ENCODE measurements around the gene PRPS2. TPM values are rescaled to one million over a fixed set of nuclear protein-coding genes. Genes with fewer than 3 reads are reported as not detected.
A peak's percentile ranks its signal among the peaks of the same experiment; 100 is the strongest.

PRPS2 gene
- total RNA-seq (2021; ENCODE audit: unreplicated experiment) = 79.5 TPM
- 71.2 TPM in 2 replicates for polyA plus RNA-seq (2012)
- percentile 67 among the genes with signal in this experiment for Bru-seq, nascent RNA
- BruChase-seq, experiment 1, labeled RNA remaining after a 6-hour chase = percentile 85 among the genes with signal in this experiment
- percentile 67 among the genes with signal in this experiment for BruChase-seq, experiment 2, labeled RNA remaining after a 2-hour chase
- long read RNA-seq, transcript PRPS2-202 (7 exons, 2,511 nt) = major isoform, 68 of 109 reads
- long read RNA-seq, transcript PRPS2-203 (7 exons, 1,348 nt) = minor isoform, 5 of 109 reads
- long read RNA-seq, partial matches to known transcripts = 1 of 109 reads
- long read RNA-seq, other reads (novel, unspliced or antisense) = 35 of 109 reads

GRCh38 chrX:12791257-12792228 is at the start of gene PRPS2:
Gene PRPS2 (plus strand): TSS chrX:12791412. CDS start chrX:12791498, 86 bp downstream.
- Histone ChIP-seq H4K20me1 (ENCODE audit: insufficient read depth) (no peaks in the 10 kb centered on the region), H3K9ac (ENCODE audit: low read length) (peak within 1 kb of the TSS; percentile 77), H3K9me3 (ENCODE audit: control insufficient read depth in 1 of 2, insufficient read depth in 1 of 2, low read depth in 1 of 2, low read length in 2 of 2) (no peaks in the 10 kb centered on the region), H3K79me2 (ENCODE audit: insufficient read depth, low read length) (peaks cover 46% of the 10 kb centered on the region), H3K9me2 (ENCODE audit: insufficient read depth) (no peaks in the 10 kb centered on the region), H3K27me3 (ENCODE audit: insufficient read depth, low read length) (no peaks in the 10 kb centered on the region), H2AFZ (ENCODE audit: low read depth, low read length, poor library complexity, severe bottlenecking) (peak within 1 kb of the TSS; percentile 61), H3K4me1 (ENCODE audit: control insufficient read depth in 1 of 2, insufficient read depth in 2 of 2, low read length in 2 of 2) (peaks cover 0 to 9% of the 10 kb centered on the region in 2 experiments; a peak in 2 of 4 replicates), H3K4me3 (replicated peaks in 1 of 2; ENCODE audit: low read depth in 1 of 2, low read length in 2 of 2) (peak within 1 kb of the TSS; percentile 58 to 69), H3K36me3 (ENCODE audit: control insufficient read depth in 1 of 2, insufficient read depth in 2 of 2, low read length in 2 of 2) (no peaks in the 10 kb centered on the region), H3K27ac (ENCODE audit: low read depth, low read length) (peak within 1 kb of the TSS; percentile 75), H3K4me2 (ENCODE audit: low read length) (peak within 1 kb of the TSS; percentile 86)
- TF ChIP-seq TCF7L2 (IDR thresholded peaks at IDR 0.05; ENCODE audit: borderline replicate concordance, extremely low read depth, insufficient read depth, insufficient read length) (peak; percentile 62), ATF3 (IDR thresholded peaks at IDR 0.05) (no peak), MAX (IDR thresholded peaks at IDR 0.05) (peak; percentile 50; the same call in 1 of the 2 replicates), ZFX (IDR thresholded peaks at IDR 0.05) (peak; percentile 69), JUND (IDR thresholded peaks at IDR 0.05) (no peak), POLR2AphosphoS5 (IDR thresholded peaks at IDR 0.05; ENCODE audit: low read depth, low read length) (peak; percentile 35; the same call in 1 of the 2 replicates)
- no TSS peak for BruUV-seq (replicated peaks)
- ChIA-PET POLR2A (interaction anchor here (0.8 to 1.2 kb wide), 2 partner anchors 12 to 17 kb away, joined by 3 read pairs; no protein-coding TSS in a partner anchor), CTCF (interaction anchor here (1.2 to 1.3 kb wide), 3 partner anchors 20 to 1033 kb away, joined by 3 to 5 read pairs (median 5); partner anchors contain the start of gene MSL3), RAD21 (ENCODE audit: low non-redundant PET in 1 of 2, low total read pairs in 2 of 2, uncharacterized antibody in 2 of 2, unreplicated experiment in 2 of 2) (interaction anchor here in 1 of 2 experiments (1.3 kb wide), 1 partner anchor 20 kb away, joined by 3 read pairs; no protein-coding TSS in a partner anchor)
- no peak for DNase-seq (ENCODE audit: low read depth, low spot score)
- intact Hi-C loops (cut with micrococcal nuclease) = no loop called here
- ATAC-seq = peak; percentile 92
